Head of caudate nucleus (tissue), 42 donors: ENCODE measurements around the gene EPHA10.

Source experiments
- DNase-seq, 42 donors: peaks; one replicate each; pipeline versions ENCODE4 v3.0.0 to v3.0.0-alpha.2; 2020 to 2021; ENCODE audit warnings: mixed read lengths in 7 of 42
- intact Hi-C: fragments of 100-400 bp; cut with DNase I; formaldehyde crosslinking; loops from one replicate; pipeline ENCODE4 v1.15.0; 2022

EPHA10 gene

GRCh38 chr1:37764888-37765441 lies at the start of gene EPHA10:
Gene EPHA10 (minus strand): TSS chr1:37765120. CDS start chr1:37765066, 54 bp downstream.
- intact Hi-C loops: no loop called here
- peak; percentile 58 to 93 (median 84) for DNase-seq

GRCh38 chr1:37814252-37814651 lies 49.3 kb upstream of the EPHA10 start:
- intact Hi-C loops: no loop called here
- DNase-seq: peak in 24 of 42 donors; percentile 15 to 70 (median 44)

- DNase-seq: no peak
- intact Hi-C loops: no loop called here
Measured at GRCh38 chr1:37813529-37814145, 48.7 kb upstream of the EPHA10 start.

GRCh38 chr1:37811027-37811655 lies 46.2 kb upstream of the EPHA10 start:
- intact Hi-C loops: no loop called here
- peak in 41 of 42 donors; percentile 43 to 88 (median 70) for DNase-seq

- no peak for DNase-seq
- intact Hi-C loops: loop anchor here (2.0 kb wide), 2 partner anchors 49 to 119 kb away; partner anchors contain the start of gene MTF1
Measured at GRCh38 chr1:37809942-37810341, 45.0 kb upstream of the EPHA10 start.

GRCh38 chr1:37808369-37809319 lies 43.7 kb upstream of the EPHA10 start:
- intact Hi-C loops: loop anchor here (2.0 kb wide), 2 partner anchors 50 to 118 kb away; partner anchors contain the start of gene MTF1

GRCh38 chr1:37807555-37808368 lies 42.8 kb upstream of the EPHA10 start, which contains the start of the genes C1orf122 and YRDC:
Gene C1orf122 (plus strand): TSS chr1:37807790. CDS start chr1:37808405, 615 bp downstream.
Gene YRDC (minus strand): TSS chr1:37808208. CDS start chr1:37808180, 28 bp downstream.
- intact Hi-C loops: loop anchor here (2.0 kb wide), 2 partner anchors 51 to 117 kb away; partner anchors contain the start of gene MTF1
- DNase-seq: peak; percentile 88 to 99 (median 97)

More at GRCh38 chr1:37808369-37809319, 43.7 kb upstream of the EPHA10 start:
- peak; percentile 75 to 96 (median 90) for DNase-seq

GRCh38 chr1:37807220-37807554 lies 42.3 kb upstream of the EPHA10 start:
- intact Hi-C loops: no loop called here
- no peak for DNase-seq

- intact Hi-C loops: no loop called here
- DNase-seq: no peak
Measured at GRCh38 chr1:37802439-37802838, 37.5 kb upstream of the EPHA10 start.

- intact Hi-C loops: no loop called here
- no peak for DNase-seq
Measured at GRCh38 chr1:37797750-37798345, 32.9 kb upstream of the EPHA10 start.

- intact Hi-C loops: no loop called here
- DNase-seq: peak in 33 of 42 donors; percentile 16 to 74 (median 49)
Measured at GRCh38 chr1:37795340-37796125, 30.6 kb upstream of the EPHA10 start.

GRCh38 chr1:37794372-37795339 lies 29.7 kb upstream of the EPHA10 start:
- peak in 27 of 42 donors; percentile 12 to 62 (median 38) for DNase-seq
- intact Hi-C loops: no loop called here

- DNase-seq: peak in 36 of 42 donors; percentile 13 to 72 (median 49)
- intact Hi-C loops: no loop called here
Measured at GRCh38 chr1:37793773-37794371, 29.0 kb upstream of the EPHA10 start, which contains the start of gene MANEAL. Gene MANEAL (plus strand): TSS chr1:37793847. CDS start chr1:37794183, 336 bp downstream.

- intact Hi-C loops: no loop called here
- DNase-seq: no peak
Measured at GRCh38 chr1:37792943-37793686, 28.2 kb upstream of the EPHA10 start.

- DNase-seq: no peak
- intact Hi-C loops: no loop called here
Measured at GRCh38 chr1:37782491-37782890, 17.6 kb upstream of the EPHA10 start.
